Astrocyte (in vitro differentiated cells and primary cell): ENCODE data around the gene PHKA2.

Source experiments
- EZH2 ChIP-seq: IDR thresholded peaks from 2 replicates; pipeline ENCODE4 v1.6.1; 2012; ENCODE audit warnings: mild to moderate bottlenecking, low read length, inconsistent platforms; ENCODE audit not compliant: insufficient read depth
- TF ChIP-seq, protein P1 (sequence below): IDR thresholded peaks from 2 replicates; pipeline ENCODE4 v1.5.1; 2011; ENCODE audit warnings: low read depth, mild to moderate bottlenecking, inconsistent platforms, low read length, moderate library complexity; ENCODE audit not compliant: insufficient read depth

DNA sequence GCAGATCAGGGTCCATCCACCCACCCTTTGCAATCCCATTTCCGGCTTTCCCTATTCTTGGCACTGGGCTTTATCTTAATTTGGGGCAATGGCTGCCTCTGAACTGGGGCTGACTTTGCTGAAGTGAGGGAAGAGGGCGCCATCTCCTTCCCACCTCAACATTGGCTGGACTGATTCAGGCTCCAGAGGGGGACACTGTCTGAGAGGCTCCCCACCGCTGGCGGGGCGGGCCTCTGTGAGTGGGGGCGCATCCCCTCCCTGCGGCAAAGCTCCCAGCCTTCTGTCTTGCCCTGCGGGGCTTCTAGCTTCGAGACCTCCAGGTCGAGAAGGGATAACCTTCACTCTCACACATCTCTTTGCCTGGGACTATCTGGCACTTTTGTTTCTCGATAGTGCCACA is 85.8 kb downstream of the PHKA2 start:
- TF ChIP-seq, protein P1, sequence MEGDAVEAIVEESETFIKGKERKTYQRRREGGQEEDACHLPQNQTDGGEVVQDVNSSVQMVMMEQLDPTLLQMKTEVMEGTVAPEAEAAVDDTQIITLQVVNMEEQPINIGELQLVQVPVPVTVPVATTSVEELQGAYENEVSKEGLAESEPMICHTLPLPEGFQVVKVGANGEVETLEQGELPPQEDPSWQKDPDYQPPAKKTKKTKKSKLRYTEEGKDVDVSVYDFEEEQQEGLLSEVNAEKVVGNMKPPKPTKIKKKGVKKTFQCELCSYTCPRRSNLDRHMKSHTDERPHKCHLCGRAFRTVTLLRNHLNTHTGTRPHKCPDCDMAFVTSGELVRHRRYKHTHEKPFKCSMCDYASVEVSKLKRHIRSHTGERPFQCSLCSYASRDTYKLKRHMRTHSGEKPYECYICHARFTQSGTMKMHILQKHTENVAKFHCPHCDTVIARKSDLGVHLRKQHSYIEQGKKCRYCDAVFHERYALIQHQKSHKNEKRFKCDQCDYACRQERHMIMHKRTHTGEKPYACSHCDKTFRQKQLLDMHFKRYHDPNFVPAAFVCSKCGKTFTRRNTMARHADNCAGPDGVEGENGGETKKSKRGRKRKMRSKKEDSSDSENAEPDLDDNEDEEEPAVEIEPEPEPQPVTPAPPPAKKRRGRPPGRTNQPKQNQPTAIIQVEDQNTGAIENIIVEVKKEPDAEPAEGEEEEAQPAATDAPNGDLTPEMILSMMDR, result no peak
- no peak for TF ChIP-seq EZH2
